ENCODE data around the gene AUP1. TPM values are rescaled to one million over a fixed set of nuclear protein-coding genes. Genes with fewer than 3 reads are reported as not detected.

The AUP1 gene, protein sequence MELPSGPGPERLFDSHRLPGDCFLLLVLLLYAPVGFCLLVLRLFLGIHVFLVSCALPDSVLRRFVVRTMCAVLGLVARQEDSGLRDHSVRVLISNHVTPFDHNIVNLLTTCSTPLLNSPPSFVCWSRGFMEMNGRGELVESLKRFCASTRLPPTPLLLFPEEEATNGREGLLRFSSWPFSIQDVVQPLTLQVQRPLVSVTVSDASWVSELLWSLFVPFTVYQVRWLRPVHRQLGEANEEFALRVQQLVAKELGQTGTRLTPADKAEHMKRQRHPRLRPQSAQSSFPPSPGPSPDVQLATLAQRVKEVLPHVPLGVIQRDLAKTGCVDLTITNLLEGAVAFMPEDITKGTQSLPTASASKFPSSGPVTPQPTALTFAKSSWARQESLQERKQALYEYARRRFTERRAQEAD
- total RNA-seq (100 to 1,000 TPM; 144 to 167 (median 149) TPM), total RNA-seq (123 to 220 (median 149) reads per million in 29 experiments)
- total RNA-seq (2013): 105 TPM

DNA sequence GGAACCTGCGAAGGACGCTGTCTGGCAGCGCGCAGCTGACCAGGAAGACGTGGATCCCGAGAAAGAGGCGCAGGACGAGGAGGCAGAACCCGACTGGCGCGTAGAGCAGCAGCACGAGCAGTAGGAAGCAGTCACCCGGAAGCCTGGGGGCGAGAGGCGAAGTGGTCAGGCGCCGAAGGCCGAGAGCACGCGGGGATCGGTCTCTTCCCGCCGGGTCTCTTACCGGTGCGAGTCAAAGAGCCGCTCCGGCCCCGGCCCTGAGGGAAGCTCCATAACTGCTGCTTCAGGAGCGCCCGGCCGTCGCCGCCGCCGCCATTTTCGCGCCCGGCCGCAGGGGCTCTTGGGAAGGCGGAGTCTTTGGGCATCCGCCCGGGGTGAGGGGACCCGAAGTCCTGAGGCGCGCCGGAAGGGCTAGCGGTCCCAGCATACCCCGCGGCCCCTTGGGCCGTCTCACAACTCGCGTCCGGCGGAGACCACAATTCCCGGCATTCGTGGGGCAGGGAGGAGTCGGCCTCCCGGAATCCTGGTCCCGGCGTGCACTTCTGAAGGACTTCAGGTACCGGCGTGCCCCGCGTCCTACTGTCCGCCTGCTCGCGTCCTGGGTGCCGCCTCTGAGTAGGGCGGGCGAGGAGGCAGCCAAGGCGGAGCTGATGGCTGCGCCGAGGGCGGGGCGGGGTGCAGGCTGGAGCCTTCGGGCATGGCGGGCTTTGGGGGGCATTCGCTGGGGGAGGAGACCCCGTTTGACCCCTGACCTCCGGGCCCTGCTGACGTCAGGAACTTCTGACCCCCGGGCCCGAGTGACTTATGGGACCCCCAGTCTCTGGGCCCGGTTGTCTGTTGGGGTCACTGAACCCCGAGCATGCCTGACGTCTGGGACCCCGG, at the start of gene AUP1, which contains the start of gene HTRA2:
AUP1 (minus strand) TSS at position 350 of the 882 bp plus-strand sequence; CDS start at position 273, 77 bp downstream.
HTRA2 (plus strand) TSS at position 577 of the 882 bp plus-strand sequence; CDS start at position 651, 74 bp downstream.
- Mint-ChIP-seq H3K9me3 (no peaks in the 10 kb centered on the region), H3K27ac (peak within 1 kb of the TSS; percentile 94), H3K4me1 (peaks cover 37 to 47% (median 46%) of the 10 kb centered on the region in 3 donors), H3K27me3 (no peaks in the 10 kb centered on the region), H3K36me3 (peaks cover 43% of the 10 kb centered on the region), H3K4me3 (peak within 1 kb of the TSS; percentile 90 to 95 (median 95))
- Histone ChIP-seq H3K9me3 (no peaks in the 10 kb centered on the region), H3K4me1 (ENCODE audit: control insufficient read depth in 1 of 2, extremely low read depth in 1 of 2, insufficient read depth in 2 of 2, low read length in 2 of 2) (peaks cover 15 to 37% of the 10 kb centered on the region in 2 experiments), H3K27me3 (replicated peaks in 1 of 2; ENCODE audit: control insufficient read depth in 2 of 2, extremely low read depth in 1 of 2, insufficient read depth in 2 of 2, low read length in 1 of 2) (no peaks in the 10 kb centered on the region), H3K36me3 (ENCODE audit: control insufficient read depth in 2 of 2, extremely low read depth in 1 of 2, insufficient read depth in 1 of 2, low read length in 1 of 2) (peaks cover 3 to 37% of the 10 kb centered on the region in 2 donors), H3K27ac (ENCODE audit: low read length) (peak within 1 kb of the TSS; percentile 72), H3K4me3 (ENCODE audit: control insufficient read depth in 1 of 2, extremely low read depth in 1 of 2, low read length in 1 of 2) (peak within 1 kb of the TSS; percentile 70 to 93)
- peak; percentile 71 to 90 (median 80) for DNase-seq
- ATAC-seq (replicated peaks in 1 of 4): peak; percentile 91 to 93 (median 92)
- under 1% methylated on average over 87 of the region's 87 CpGs for WGBS (ENCODE audit: insufficient coverage)
- ChIA-PET POLR2A (interaction anchor here in 1 of 2 donors (0.6 to 1.2 kb wide), 2 partner anchors 21 to 46 kb away, joined by 3 to 7 read pairs; partner anchors contain the start of gene TTC31), CTCF (interaction anchor here in 1 of 2 donors (1.0 to 3.2 kb wide), 6 partner anchors 21 to 701 kb away, joined by 3 to 35 read pairs (median 3); partner anchors contain the start of genes CCDC142, PCGF1, STAMBP and TTC31)

DNA sequence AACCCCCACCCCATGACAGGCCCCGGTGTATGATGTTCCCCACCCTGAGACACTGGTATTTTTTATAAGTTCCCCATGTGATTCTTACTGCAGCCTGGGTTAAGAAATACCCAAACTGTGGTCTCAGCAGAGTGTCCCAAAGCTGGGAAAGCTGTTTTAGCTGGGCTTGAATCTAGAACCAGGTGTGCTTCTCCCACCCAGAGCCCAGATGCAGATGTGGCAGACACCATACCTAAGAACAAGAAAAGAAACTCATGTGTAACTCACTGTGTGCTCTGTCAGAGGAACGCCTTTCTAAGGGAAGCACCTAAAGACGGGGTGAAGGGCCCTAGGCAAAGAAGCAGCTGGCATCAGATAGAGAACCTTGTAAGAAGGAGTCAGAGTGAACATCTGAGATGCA, 48.9 kb upstream of the AUP1 start:
- H3K9me3 Mint-ChIP-seq: no peaks in the 10 kb centered on the region
- ChIA-PET POLR2A (no interaction called here), CTCF (no interaction called here)
- no peak overlapping the region for H3K4me3 ChIP-seq (ENCODE audit: control insufficient read depth in 1 of 2, extremely low read depth in 1 of 2, low read length in 1 of 2)
- no peak overlapping the region for H3K27ac ChIP-seq (ENCODE audit: low read length)
- H3K27me3 Mint-ChIP-seq: peaks cover 11 to 18% of the 10 kb centered on the region in 2 donors
- 78% methylated on average over 3 of the region's 3 CpGs for WGBS (ENCODE audit: insufficient coverage)
- DNase-seq (no peak), ATAC-seq (replicated peaks in 1 of 4) (no peak)
- H3K36me3 Mint-ChIP-seq: no peaks in the 10 kb centered on the region
- no peak overlapping the region for H3K4me3 Mint-ChIP-seq
- no peak overlapping the region for H3K27ac Mint-ChIP-seq
- no peaks in the 10 kb centered on the region for H3K9me3 ChIP-seq
- peaks cover 4 to 8% of the 10 kb centered on the region in 2 experiments for H3K4me1 ChIP-seq (ENCODE audit: control insufficient read depth in 1 of 2, extremely low read depth in 1 of 2, insufficient read depth in 2 of 2, low read length in 2 of 2)
- peaks cover 13 to 15% (median 14%) of the 10 kb centered on the region in 3 donors for H3K4me1 Mint-ChIP-seq
- no peaks in the 10 kb centered on the region for H3K36me3 ChIP-seq (ENCODE audit: control insufficient read depth in 2 of 2, extremely low read depth in 1 of 2, insufficient read depth in 1 of 2, low read length in 1 of 2)
- H3K27me3 ChIP-seq (replicated peaks in 1 of 2; ENCODE audit: control insufficient read depth in 2 of 2, extremely low read depth in 1 of 2, insufficient read depth in 2 of 2, low read length in 1 of 2): peaks cover 0 to 6% of the 10 kb centered on the region in 2 experiments

- H3K9me3 ChIP-seq: no peaks in the 10 kb centered on the region
- Mint-ChIP-seq H3K27me3 (peaks cover 11 to 18% of the 10 kb centered on the region in 2 donors), H3K4me3 (no peak overlapping the region), H3K36me3 (no peaks in the 10 kb centered on the region), H3K4me1 (peaks cover 13 to 16% (median 15%) of the 10 kb centered on the region in 3 donors), H3K27ac (no peak overlapping the region), H3K9me3 (no peaks in the 10 kb centered on the region)
- DNase-seq (no peak), ATAC-seq (replicated peaks in 1 of 4) (no peak)
- ChIA-PET CTCF (interaction anchor here in 1 of 2 donors (0.6 kb wide), 1 partner anchor 242 kb away, joined by 3 read pairs; no protein-coding TSS in a partner anchor), POLR2A (no interaction called here)
- H3K27me3 ChIP-seq (replicated peaks in 1 of 2; ENCODE audit: control insufficient read depth in 2 of 2, extremely low read depth in 1 of 2, insufficient read depth in 2 of 2, low read length in 1 of 2): peaks cover 0 to 6% of the 10 kb centered on the region in 2 experiments
- no peak overlapping the region for H3K27ac ChIP-seq (ENCODE audit: low read length)
- 44% methylated on average over 1 of the region's 2 CpGs for WGBS (ENCODE audit: insufficient coverage)
- H3K36me3 ChIP-seq (ENCODE audit: control insufficient read depth in 2 of 2, extremely low read depth in 1 of 2, insufficient read depth in 1 of 2, low read length in 1 of 2): no peaks in the 10 kb centered on the region
- peaks cover 4 to 8% of the 10 kb centered on the region in 2 experiments for H3K4me1 ChIP-seq (ENCODE audit: control insufficient read depth in 1 of 2, extremely low read depth in 1 of 2, insufficient read depth in 2 of 2, low read length in 2 of 2)
- H3K4me3 ChIP-seq (ENCODE audit: control insufficient read depth in 1 of 2, extremely low read depth in 1 of 2, low read length in 1 of 2): no peak overlapping the region
These were observed 47.9 kb upstream of the AUP1 start for GRCh38 chr2:74577448-74577847.

- Histone ChIP-seq H3K4me3 (ENCODE audit: control insufficient read depth in 1 of 2, extremely low read depth in 1 of 2, low read length in 1 of 2) (no peak overlapping the region), H3K27me3 (replicated peaks in 1 of 2; ENCODE audit: control insufficient read depth in 2 of 2, extremely low read depth in 1 of 2, insufficient read depth in 2 of 2, low read length in 1 of 2) (peaks cover 0 to 6% of the 10 kb centered on the region in 2 experiments), H3K9me3 (no peaks in the 10 kb centered on the region), H3K27ac (ENCODE audit: low read length) (no peak overlapping the region), H3K36me3 (ENCODE audit: control insufficient read depth in 2 of 2, extremely low read depth in 1 of 2, insufficient read depth in 1 of 2, low read length in 1 of 2) (no peaks in the 10 kb centered on the region), H3K4me1 (ENCODE audit: control insufficient read depth in 1 of 2, extremely low read depth in 1 of 2, insufficient read depth in 2 of 2, low read length in 2 of 2) (peaks cover 4 to 8% of the 10 kb centered on the region in 2 experiments)
- H3K9me3 Mint-ChIP-seq: no peaks in the 10 kb centered on the region
- no peak overlapping the region for H3K27ac Mint-ChIP-seq
- WGBS (ENCODE audit: insufficient coverage): no CpG with 5 or more reads among the region's 1 CpG
- peaks cover 13 to 16% (median 15%) of the 10 kb centered on the region in 3 donors for H3K4me1 Mint-ChIP-seq
- no peaks in the 10 kb centered on the region for H3K36me3 Mint-ChIP-seq
- ATAC-seq (replicated peaks in 1 of 4): no peak
- CTCF ChIA-PET: no interaction called here
- no peak for DNase-seq
- no peak overlapping the region for H3K4me3 Mint-ChIP-seq
- POLR2A ChIA-PET: no interaction called here
- H3K27me3 Mint-ChIP-seq: peaks cover 11 to 18% of the 10 kb centered on the region in 2 donors
These were observed 47.3 kb upstream of the AUP1 start for GRCh38 chr2:74576863-74577229.

DNA sequence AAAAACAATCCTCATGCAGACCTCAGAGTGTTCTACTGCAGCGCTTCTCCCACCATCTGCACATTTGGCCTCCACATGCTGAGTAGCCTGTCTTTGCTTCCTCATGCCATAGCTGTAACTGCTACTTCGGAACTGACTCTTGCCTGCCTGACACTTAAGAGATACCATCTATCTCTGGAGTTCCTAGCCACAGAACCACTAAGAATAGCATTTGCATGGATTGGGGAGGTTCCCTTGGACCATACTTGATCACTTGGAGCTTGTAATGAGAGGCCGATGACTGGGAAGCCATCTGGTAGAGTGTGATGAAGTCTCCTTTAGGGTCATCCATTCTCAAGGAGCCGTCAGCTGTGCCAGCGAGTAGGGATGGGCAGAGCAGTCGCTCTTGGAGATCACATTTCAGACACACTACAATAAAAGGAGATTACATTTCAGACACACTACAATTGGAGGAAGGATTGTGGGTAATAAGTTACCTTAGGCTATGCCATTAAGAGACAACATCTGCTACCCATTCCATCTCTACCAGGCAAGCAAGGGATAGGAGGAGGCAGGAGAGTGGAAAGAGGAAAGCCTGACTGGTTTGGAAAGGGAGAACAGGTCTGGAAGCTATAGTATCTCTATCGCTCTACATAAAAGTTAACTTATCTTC, 46.8 kb upstream of the AUP1 start:
- H3K36me3 ChIP-seq (ENCODE audit: control insufficient read depth in 2 of 2, extremely low read depth in 1 of 2, insufficient read depth in 1 of 2, low read length in 1 of 2): no peaks in the 10 kb centered on the region
- peaks cover 4 to 8% of the 10 kb centered on the region in 2 experiments for H3K4me1 ChIP-seq (ENCODE audit: control insufficient read depth in 1 of 2, extremely low read depth in 1 of 2, insufficient read depth in 2 of 2, low read length in 2 of 2)
- H3K4me3 Mint-ChIP-seq: no peak overlapping the region
- H3K36me3 Mint-ChIP-seq: no peaks in the 10 kb centered on the region
- H3K4me3 ChIP-seq (ENCODE audit: control insufficient read depth in 1 of 2, extremely low read depth in 1 of 2, low read length in 1 of 2): no peak overlapping the region
- H3K27ac Mint-ChIP-seq: no peak overlapping the region
- POLR2A ChIA-PET: no interaction called here
- ATAC-seq (replicated peaks in 1 of 4) (no peak), DNase-seq (no peak)
- 100% methylated on average over 2 of the region's 7 CpGs for WGBS (ENCODE audit: insufficient coverage)
- no peak overlapping the region for H3K27ac ChIP-seq (ENCODE audit: low read length)
- H3K9me3 ChIP-seq: no peaks in the 10 kb centered on the region
- peaks cover 9 to 15% of the 10 kb centered on the region in 2 donors for H3K27me3 Mint-ChIP-seq
- no peaks in the 10 kb centered on the region for H3K9me3 Mint-ChIP-seq
- peaks cover 13 to 16% (median 15%) of the 10 kb centered on the region in 3 donors for H3K4me1 Mint-ChIP-seq
- CTCF ChIA-PET: interaction anchor here in 1 of 2 donors (0.5 kb wide), 1 partner anchor 46 kb away, joined by 3 read pairs; no protein-coding TSS in a partner anchor
- peaks cover 0 to 6% of the 10 kb centered on the region in 2 experiments for H3K27me3 ChIP-seq (replicated peaks in 1 of 2; ENCODE audit: control insufficient read depth in 2 of 2, extremely low read depth in 1 of 2, insufficient read depth in 2 of 2, low read length in 1 of 2)
